ENCODE data around the gene TBX20.
"Not testable (repeated sequence)": the region's sequence is repeated elsewhere in the genome, so short reads cannot be mapped to it uniquely, and the experiment has no call there.

Gene TBX20

GRCh38 chr7:35255443-35256255, 1.7 kb upstream of the TBX20 start:
- DNase-seq (ENCODE audit: low read depth) = no peak

- no peak for DNase-seq (ENCODE audit: low read depth)
Measured at GRCh38 chr7:35254496-35255442, 869 bp upstream of the TBX20 start.

- DNase-seq (ENCODE audit: low read depth) = no peak
Measured at GRCh38 chr7:35253460-35253709, 515 bp downstream of the TBX20 start.

- no peak for DNase-seq (ENCODE audit: low read depth)
Measured at GRCh38 chr7:35252612-35253459, 1.1 kb downstream of the TBX20 start.

GRCh38 chr7:35251606-35252310, 2.1 kb downstream of the TBX20 start:
- DNase-seq (ENCODE audit: low read depth) = no peak

GRCh38 chr7:35250941-35251340, 3.0 kb downstream of the TBX20 start:
- no peak for DNase-seq (ENCODE audit: low read depth)

GRCh38 chr7:35250452-35250851, 3.4 kb downstream of the TBX20 start:
- DNase-seq (ENCODE audit: low read depth) = no peak

- DNase-seq (ENCODE audit: low read depth) = no peak
Measured at GRCh38 chr7:35249537-35249907, 4.4 kb downstream of the TBX20 start.

GRCh38 chr7:35248576-35249536, 5.0 kb downstream of the TBX20 start:
- DNase-seq (ENCODE audit: low read depth) = no peak

GRCh38 chr7:35246819-35247218, 7.1 kb downstream of the TBX20 start:
- no peak for DNase-seq (ENCODE audit: low read depth)

GRCh38 chr7:35241884-35242283, 12.0 kb downstream of the TBX20 start:
- no peak for DNase-seq (ENCODE audit: low read depth)

- no peak for DNase-seq (ENCODE audit: low read depth)
Measured at GRCh38 chr7:35241436-35241835, 12.5 kb downstream of the TBX20 start.

- DNase-seq (ENCODE audit: low read depth) = not testable (repeated sequence)
Measured at GRCh38 chr7:35241008-35241407, 12.9 kb downstream of the TBX20 start.

GRCh38 chr7:35238456-35238855, 15.4 kb downstream of the TBX20 start:
- DNase-seq (ENCODE audit: low read depth) = not testable (repeated sequence)

- no peak for DNase-seq (ENCODE audit: low read depth)
Measured at GRCh38 chr7:35232994-35233393, 20.9 kb downstream of the TBX20 start.

GRCh38 chr7:35231221-35231620, 22.7 kb downstream of the TBX20 start:
- not testable (repeated sequence) for DNase-seq (ENCODE audit: low read depth)

GRCh38 chr7:35229116-35229780, 24.7 kb downstream of the TBX20 start:
- DNase-seq (ENCODE audit: low read depth) = not testable (repeated sequence)

GRCh38 chr7:35228496-35229051, 25.3 kb downstream of the TBX20 start:
- DNase-seq (ENCODE audit: low read depth) = not testable (repeated sequence)

- not testable (repeated sequence) for DNase-seq (ENCODE audit: low read depth)
Measured at GRCh38 chr7:35227438-35227837, 26.5 kb downstream of the TBX20 start.

- not testable (repeated sequence) for DNase-seq (ENCODE audit: low read depth)
Measured at GRCh38 chr7:35222445-35222844, 31.5 kb downstream of the TBX20 start.

Data from stimulated activated CD8-positive, alpha-beta memory T cell treated with anti-CD3 and anti-CD28 coated beads, Interleukin-4, amount 100 ng/mL, for 24 hours (primary cell).